Mononuclear cell (primary cell): ENCODE data around the gene CARD10. TPM values are rescaled to one million over a fixed set of nuclear protein-coding genes. Genes with fewer than 3 reads are reported as not detected.

Experiments
- H3K27me3 ChIP-seq: 2 replicates; pipeline ENCODE4 v1.6.0; 2011; ENCODE audit warnings: low read length, control low read depth; ENCODE audit not compliant: insufficient read depth
- H3K4me1 ChIP-seq: 2 replicates; pipeline ENCODE4 v1.5.1; 2011; ENCODE audit warnings: mild to moderate bottlenecking, low read length, control low read depth; ENCODE audit not compliant: insufficient read depth
- H3K4me3 ChIP-seq: 2 replicates; pipeline ENCODE4 v1.5.1; 2011; ENCODE audit warnings: mild to moderate bottlenecking, low read length, moderate library complexity
- H3K9me3 ChIP-seq: 2 replicates; pipeline ENCODE4 v1.5.1; 2011; ENCODE audit warnings: low read depth, mild to moderate bottlenecking, control low read depth, low read length
- total RNA-seq: library from RNA; depleted of rRNA; stranded (reverse); fragments of >200 nt; gene quantifications from one replicate; pipeline ENCODE4 v1.2.3, GENCODE V29; 2012

CARD10 gene
- total RNA-seq, 1 donor: not detected

DNA sequence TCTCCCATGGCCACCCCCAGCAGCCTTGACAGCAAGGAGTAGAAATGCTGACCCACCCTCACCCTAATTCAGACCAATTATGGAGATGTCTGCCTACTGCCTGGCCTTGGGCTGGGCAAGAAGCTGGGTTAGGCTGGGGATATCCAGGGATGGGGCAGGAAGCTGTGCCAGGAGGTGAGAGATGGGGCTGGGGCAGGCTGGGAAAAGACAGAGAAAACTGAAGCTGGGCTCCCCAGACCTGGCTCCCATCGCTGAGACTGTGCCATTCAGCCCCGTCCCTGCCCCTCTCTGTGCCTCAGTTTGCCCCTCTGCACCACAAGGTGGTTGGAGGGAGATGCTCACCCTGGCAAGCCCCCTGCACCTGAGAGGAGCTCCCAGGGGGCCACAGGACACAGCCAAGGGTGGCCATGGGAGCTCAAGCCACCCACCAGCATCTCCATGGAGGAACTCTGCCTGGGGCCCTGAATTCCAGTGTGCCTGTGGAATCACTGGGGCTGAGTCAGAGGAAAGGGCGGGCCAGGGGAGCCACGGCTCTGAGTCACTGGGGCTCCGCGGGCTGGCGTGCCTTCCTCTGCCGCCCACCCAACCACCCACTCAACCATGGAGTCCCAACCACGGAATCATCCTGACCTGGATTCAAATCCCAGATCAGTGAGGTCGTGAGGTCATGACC is 6.0 kb upstream of the CARD10 start:
- Histone ChIP-seq H3K4me3 (no peak overlapping the region), H3K4me1 (peaks cover 6% of the 10 kb centered on the region), H3K9me3 (no peaks in the 10 kb centered on the region), H3K27me3 (peaks cover 14% of the 10 kb centered on the region)

GRCh38 chr22:37522482-37522881 is 3.3 kb upstream of the CARD10 start:
- peaks cover 27% of the 10 kb centered on the region for H3K27me3 ChIP-seq
- no peaks in the 10 kb centered on the region for H3K9me3 ChIP-seq
- H3K4me3 ChIP-seq: no peak overlapping the region
- H3K4me1 ChIP-seq: peaks cover 5% of the 10 kb centered on the region

- Histone ChIP-seq H3K9me3 (no peaks in the 10 kb centered on the region), H3K4me1 (peaks cover 5% of the 10 kb centered on the region), H3K27me3 (peaks cover 32% of the 10 kb centered on the region), H3K4me3 (no peak overlapping the region)
Observed at GRCh38 chr22:37521236-37521739, 2.1 kb upstream of the CARD10 start.

DNA sequence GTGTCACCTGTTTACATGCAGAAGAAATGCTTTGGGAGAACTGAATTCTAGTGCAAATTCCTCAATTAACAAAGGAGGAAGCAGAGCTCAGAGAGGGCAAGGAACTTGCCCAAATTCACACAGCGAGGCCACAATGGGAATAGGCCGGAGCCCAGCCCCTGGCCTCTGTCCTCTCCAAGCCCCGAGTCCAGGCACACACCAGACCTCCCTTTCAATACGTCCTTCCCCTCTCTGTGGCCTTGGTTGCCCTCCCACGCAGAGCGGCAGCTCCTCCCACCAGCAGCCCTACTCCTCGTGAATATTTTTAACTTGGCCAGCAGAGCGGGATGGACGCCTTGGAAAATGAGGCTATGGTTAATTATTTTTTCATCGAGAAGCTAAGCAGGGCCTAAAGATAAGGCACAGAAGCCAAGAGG is 1.6 kb upstream of the CARD10 start:
- Histone ChIP-seq H3K27me3 (peaks cover 32% of the 10 kb centered on the region), H3K9me3 (no peaks in the 10 kb centered on the region), H3K4me3 (no peak overlapping the region), H3K4me1 (peaks cover 5% of the 10 kb centered on the region)

GRCh38 chr22:37518509-37519267 is 527 bp downstream of the CARD10 start:
- Histone ChIP-seq H3K4me3 (no peak overlapping the region), H3K4me1 (peaks cover 5% of the 10 kb centered on the region), H3K9me3 (no peaks in the 10 kb centered on the region), H3K27me3 (peaks cover 32% of the 10 kb centered on the region)

DNA sequence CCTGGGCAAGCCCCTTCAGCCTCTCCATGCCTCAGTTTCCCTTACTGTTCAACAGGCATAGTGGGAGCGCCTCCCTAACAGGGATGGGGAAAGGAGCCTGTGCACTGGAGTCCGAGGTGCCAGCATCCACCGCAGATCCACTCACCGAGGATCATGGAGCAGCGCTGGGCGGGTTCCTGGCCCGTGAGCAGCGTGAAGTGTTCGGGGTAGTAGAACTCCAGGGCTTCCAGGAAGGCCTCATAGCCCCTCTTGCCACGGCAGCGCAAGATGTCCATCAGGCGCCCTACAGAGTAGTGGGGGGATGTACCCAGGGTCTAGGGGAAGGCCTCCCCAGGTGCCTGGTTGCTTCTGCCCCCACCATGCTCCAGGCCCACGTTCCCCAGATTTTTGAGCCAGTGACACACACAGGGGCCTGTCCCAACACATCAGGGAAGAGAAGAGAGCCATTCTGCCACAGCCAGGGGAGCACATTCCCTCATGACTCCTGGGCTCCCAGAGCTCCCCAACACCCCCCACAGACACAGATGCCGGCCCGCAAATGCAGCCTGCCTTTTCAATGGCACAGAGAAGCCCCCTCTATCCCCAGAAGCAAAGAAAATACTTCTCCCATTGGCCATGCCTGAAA is 1.3 kb downstream of the CARD10 start:
- H3K4me3 ChIP-seq: no peak overlapping the region
- H3K27me3 ChIP-seq: peaks cover 32% of the 10 kb centered on the region
- H3K9me3 ChIP-seq: no peaks in the 10 kb centered on the region
- peaks cover 5% of the 10 kb centered on the region for H3K4me1 ChIP-seq

GRCh38 chr22:37516456-37516855 is 2.8 kb downstream of the CARD10 start:
- Histone ChIP-seq H3K27me3 (peaks cover 30% of the 10 kb centered on the region), H3K9me3 (no peaks in the 10 kb centered on the region), H3K4me3 (no peak overlapping the region), H3K4me1 (peaks cover 5% of the 10 kb centered on the region)

GRCh38 chr22:37515901-37516300 is 3.3 kb downstream of the CARD10 start:
- H3K4me1 ChIP-seq: peaks cover 5% of the 10 kb centered on the region
- H3K4me3 ChIP-seq: no peak overlapping the region
- H3K9me3 ChIP-seq: no peaks in the 10 kb centered on the region
- peaks cover 25% of the 10 kb centered on the region for H3K27me3 ChIP-seq

GRCh38 chr22:37514526-37515051 is 4.6 kb downstream of the CARD10 start:
- H3K27me3 ChIP-seq: peaks cover 12% of the 10 kb centered on the region
- H3K4me1 ChIP-seq: peaks cover under 1% of the 10 kb centered on the region
- no peak overlapping the region for H3K4me3 ChIP-seq
- no peaks in the 10 kb centered on the region for H3K9me3 ChIP-seq

- Histone ChIP-seq H3K27me3 (peaks cover under 1% of the 10 kb centered on the region), H3K4me3 (no peak overlapping the region), H3K9me3 (no peaks in the 10 kb centered on the region), H3K4me1 (no peaks in the 10 kb centered on the region)
Observed at GRCh38 chr22:37511395-37512104, 7.7 kb downstream of the CARD10 start.

- no peaks in the 10 kb centered on the region for H3K9me3 ChIP-seq
- no peaks in the 10 kb centered on the region for H3K4me1 ChIP-seq
- no peaks in the 10 kb centered on the region for H3K27me3 ChIP-seq
- H3K4me3 ChIP-seq: no peak overlapping the region
Observed at GRCh38 chr22:37510091-37510490, 9.1 kb downstream of the CARD10 start.

DNA sequence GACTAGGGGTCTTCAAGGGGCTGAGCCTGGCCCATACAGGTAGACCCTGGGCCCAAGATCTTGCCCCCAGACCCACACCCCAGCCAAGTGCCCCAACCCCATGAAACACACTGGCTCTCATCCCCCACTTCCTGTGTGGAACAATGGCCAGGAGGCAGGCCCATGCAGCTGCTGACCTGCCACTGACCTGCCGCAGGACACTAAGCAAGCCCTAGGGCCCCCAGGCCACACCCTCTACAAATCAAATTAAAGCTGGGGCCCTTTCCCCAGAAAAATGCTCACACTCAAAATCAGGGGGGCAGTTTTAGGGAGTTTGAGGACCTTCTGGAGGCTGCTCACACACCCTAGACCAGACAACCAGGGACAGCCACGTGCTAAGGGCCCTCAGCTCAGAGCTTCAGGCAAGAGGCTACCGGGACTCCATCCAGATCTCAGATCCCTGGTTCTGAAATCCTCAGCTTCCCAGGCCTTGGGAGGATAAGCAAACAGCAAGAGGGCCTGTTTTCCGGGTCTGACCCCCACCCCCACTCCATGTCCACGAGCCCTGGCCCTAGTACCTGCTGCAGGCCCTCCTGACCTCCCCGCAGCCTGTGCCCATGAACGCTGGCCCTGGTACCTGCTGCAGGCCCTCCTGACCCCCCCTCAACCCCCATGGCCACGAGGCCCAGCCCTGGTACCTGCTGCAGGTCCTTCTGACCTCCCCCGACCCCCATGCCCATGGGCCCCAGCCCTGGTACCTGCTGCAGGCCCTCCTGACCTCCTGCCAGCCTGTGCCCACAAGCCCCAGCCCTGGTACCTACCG is 10.0 kb downstream of the CARD10 start:
- Histone ChIP-seq H3K4me1 (no peaks in the 10 kb centered on the region), H3K27me3 (no peaks in the 10 kb centered on the region), H3K9me3 (no peaks in the 10 kb centered on the region)

GRCh38 chr22:37508431-37508992 is 10.7 kb downstream of the CARD10 start:
- Histone ChIP-seq H3K27me3 (no peaks in the 10 kb centered on the region), H3K9me3 (no peaks in the 10 kb centered on the region), H3K4me3 (no peak overlapping the region), H3K4me1 (no peaks in the 10 kb centered on the region)

More for the DNA sequence above, 10.0 kb downstream of the CARD10 start:
- no peak overlapping the region for H3K4me3 ChIP-seq

DNA sequence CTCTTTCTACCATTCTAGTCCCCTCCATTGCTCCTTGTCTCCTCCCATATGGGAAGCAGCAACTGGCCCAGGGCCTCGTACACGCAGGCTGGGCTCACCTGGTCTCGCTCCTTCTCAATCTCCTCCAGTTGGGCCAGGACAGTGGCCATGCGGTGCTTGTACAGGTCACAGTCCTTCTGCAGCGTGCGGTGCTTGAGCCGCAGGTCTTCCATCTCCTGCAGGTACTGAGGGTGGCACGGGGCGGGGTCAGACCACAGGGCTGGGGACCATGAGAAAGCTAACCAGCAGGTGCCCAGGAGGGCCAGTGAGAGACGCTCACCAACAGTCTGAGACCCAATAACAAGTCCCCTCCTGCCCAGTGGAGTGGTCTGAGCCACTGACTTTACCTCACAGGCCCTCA is 11.5 kb downstream of the CARD10 start:
- H3K4me3 ChIP-seq: no peak overlapping the region
- no peaks in the 10 kb centered on the region for H3K4me1 ChIP-seq
- H3K9me3 ChIP-seq: no peaks in the 10 kb centered on the region
- no peaks in the 10 kb centered on the region for H3K27me3 ChIP-seq
